Gastroesophageal sphincter (tissue), 4 donors: ENCODE data around the gene PPP1R18. TPM values are rescaled to one million over a fixed set of nuclear protein-coding genes. Genes with fewer than 3 reads are reported as not detected.

ENCODE experiments used
- ATAC-seq: fragments of 150-250 bp; one replicate; pipeline ENCODE4 v1.9.1; 2016; ENCODE audit warnings: mild to moderate bottlenecking, moderate library complexity
- H3K27ac ChIP-seq, 4 donors: fragments of 200-600 bp; sonication (generic) in 3 of 4; 1 replicate in 3 of 4; 2 replicates in 1 of 4; pipeline ENCODE4 v1.5.1; 2016 to 2019
- H3K27me3 ChIP-seq: fragments of 200-600 bp; sonication (generic); one replicate; pipeline ENCODE4 v1.5.1; 2019
- H3K36me3 ChIP-seq, 2 donors: fragments of 200-600 bp; sonication (generic); one replicate each; pipeline ENCODE4 v1.5.1; 2019; ENCODE audit warnings: control low read depth in 1 of 2
- H3K4me1 ChIP-seq, 3 donors: fragments of 200-600 bp; sonication (generic); 1 replicate in 2 of 3; 2 replicates in 1 of 3; pipeline ENCODE4 v1.5.1; 2016 to 2019; ENCODE audit warnings: control low read depth in 2 of 3
- H3K4me3 ChIP-seq, 2 donors: fragments of 200-600 bp; sonication (generic); one replicate each; pipeline ENCODE4 v1.5.1; 2019; ENCODE audit warnings: mild to moderate bottlenecking in 1 of 2, moderate library complexity in 1 of 2
- H3K9me3 ChIP-seq, 3 donors: fragments of 200-600 bp; sonication (generic); one replicate each; pipeline ENCODE4 v1.5.1; 2017 to 2019; ENCODE audit warnings: control low read depth in 2 of 3
- EP300 ChIP-seq: sonication (generic); formaldehyde crosslinking; IDR thresholded peaks from one replicate; pipeline ENCODE4 v1.6.1; 2017; ENCODE audit warnings: antibody characterized with exemption, mild to moderate bottlenecking
- POLR2A ChIP-seq, 2 donors: fragments of 450-650 bp; IDR thresholded peaks; one replicate each; pipeline ENCODE4 v1.6.1; 2017; ENCODE audit warnings: antibody characterized with exemption in 2 of 2, mild to moderate bottlenecking in 2 of 2, moderate library complexity in 1 of 2
- POLR2AphosphoS5 ChIP-seq: sonication (generic); formaldehyde crosslinking; IDR thresholded peaks from one replicate; pipeline ENCODE4 v1.6.1; 2017; ENCODE audit warnings: antibody characterized with exemption
- WGBS, 2 donors: methylation state at CpG; one replicate each; pipeline ENCODE4 v1.1.5; 2018; ENCODE audit warnings: low coverage in 1 of 2; 5-methylcytosine and 5-hydroxymethylcytosine counted together
- total RNA-seq, 4 donors: library from RNA; depleted of rRNA; stranded (reverse); fragments of >200 nt; gene quantifications; one replicate each; pipeline ENCODE4 v1.1.0, GENCODE V29; 2016
- TF ChIP-seq, protein P1 (sequence below), 4 experiments: fragments of 200-600 bp in 2 of 4; fragments of 450-650 bp in 2 of 4; sonication (generic) in 1 of 4; IDR thresholded peaks; one replicate each; pipeline ENCODE4 v1.5.1; 2017 to 2019; ENCODE audit warnings: antibody characterized with exemption in 4 of 4, mild to moderate bottlenecking in 2 of 4, moderate library complexity in 2 of 4

The PPP1R18 gene
- total RNA-seq, 4 donors from 2014 or later, result 45.3 to 65.8 (median 56.6) TPM

DNA sequence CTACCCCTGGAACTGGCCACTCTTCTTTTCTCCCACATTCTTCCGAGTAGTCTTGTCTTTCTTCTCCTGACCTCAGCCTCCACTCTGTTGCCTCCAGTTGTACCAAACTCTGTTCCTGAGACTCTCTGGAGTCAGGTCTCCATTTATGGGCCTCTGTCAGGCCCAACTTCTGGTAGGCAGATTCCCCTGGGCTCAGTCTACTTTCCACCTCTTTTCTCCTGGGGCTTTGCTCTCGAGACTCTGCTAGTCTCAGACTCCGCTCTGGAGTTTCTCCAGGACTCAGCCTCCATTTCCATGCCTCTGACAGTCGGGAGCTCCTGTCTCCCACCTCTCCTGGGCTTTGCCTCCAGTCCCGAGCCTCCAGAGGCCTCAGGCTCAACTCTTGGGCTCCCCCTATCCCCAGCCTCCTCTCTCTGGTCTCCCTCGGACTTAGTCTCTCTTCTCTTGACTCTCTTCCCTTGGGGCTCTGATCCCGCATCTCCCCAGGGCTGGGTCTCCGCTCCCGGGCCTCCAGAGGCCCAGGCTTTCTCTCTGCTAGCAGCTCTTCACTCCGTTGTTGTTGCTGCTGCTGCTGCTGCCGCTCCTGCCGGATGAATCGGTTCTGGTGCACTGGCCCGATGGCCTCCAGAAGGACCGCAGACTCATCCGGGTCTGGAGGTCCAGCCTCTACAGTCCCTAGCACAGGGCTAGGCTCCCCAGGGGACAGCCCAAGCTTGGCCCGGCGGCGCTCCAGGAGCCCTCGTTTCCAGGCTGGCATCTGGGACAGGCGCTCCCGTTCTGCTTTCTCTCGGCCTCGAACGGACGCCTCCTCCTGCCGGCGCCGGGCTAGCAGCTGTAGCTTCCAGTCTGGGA, 1.1 kb downstream of the PPP1R18 start:
- 3 to 10% methylated on average over 6 to 9 of the region's 29 CpGs for WGBS, 2 donors
- ATAC-seq, result no peak

DNA sequence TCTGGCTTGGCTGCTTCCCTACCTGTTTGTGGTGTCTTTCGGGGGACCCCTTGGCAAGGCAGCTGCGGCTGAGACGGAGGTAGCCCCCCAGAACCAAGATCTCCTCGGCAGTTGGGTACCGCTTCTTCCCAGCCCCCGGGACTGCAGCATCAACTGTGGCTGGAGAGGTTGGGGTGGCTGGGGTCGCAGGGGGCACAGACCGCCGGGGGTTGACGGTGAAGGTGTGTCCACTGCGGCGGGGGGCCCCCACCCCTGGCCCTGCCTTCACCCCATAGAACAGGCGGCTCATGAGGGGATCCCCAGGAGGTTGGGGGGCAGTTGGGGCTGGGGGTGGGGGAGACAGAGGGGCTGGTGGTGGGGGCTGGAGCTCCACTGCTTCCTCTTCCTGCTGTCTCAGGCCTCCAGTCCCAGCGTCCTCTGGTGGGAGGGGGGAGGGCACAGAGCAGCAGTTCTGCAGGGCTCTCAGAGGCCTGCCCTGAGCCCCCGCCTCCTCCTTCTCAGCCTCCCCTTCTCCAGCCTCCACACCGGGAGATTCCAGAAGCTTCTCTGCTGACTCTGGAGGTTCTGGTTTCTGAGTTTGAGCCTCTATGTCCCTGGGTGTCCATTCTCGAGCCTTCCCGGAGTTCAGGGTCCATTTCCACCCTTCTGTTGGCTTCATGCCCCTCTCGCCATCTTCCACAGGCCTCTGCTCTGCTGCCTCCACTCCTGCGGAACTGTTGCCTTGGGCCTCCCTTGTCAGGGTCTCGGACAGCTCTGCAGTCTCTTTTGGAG, 1.9 kb downstream of the PPP1R18 start:
- TF ChIP-seq POLR2A (IDR thresholded peaks at IDR 0.05) (no peak), POLR2AphosphoS5 (no peak), EP300 (no peak)
- TF ChIP-seq, protein P1, sequence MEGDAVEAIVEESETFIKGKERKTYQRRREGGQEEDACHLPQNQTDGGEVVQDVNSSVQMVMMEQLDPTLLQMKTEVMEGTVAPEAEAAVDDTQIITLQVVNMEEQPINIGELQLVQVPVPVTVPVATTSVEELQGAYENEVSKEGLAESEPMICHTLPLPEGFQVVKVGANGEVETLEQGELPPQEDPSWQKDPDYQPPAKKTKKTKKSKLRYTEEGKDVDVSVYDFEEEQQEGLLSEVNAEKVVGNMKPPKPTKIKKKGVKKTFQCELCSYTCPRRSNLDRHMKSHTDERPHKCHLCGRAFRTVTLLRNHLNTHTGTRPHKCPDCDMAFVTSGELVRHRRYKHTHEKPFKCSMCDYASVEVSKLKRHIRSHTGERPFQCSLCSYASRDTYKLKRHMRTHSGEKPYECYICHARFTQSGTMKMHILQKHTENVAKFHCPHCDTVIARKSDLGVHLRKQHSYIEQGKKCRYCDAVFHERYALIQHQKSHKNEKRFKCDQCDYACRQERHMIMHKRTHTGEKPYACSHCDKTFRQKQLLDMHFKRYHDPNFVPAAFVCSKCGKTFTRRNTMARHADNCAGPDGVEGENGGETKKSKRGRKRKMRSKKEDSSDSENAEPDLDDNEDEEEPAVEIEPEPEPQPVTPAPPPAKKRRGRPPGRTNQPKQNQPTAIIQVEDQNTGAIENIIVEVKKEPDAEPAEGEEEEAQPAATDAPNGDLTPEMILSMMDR (IDR thresholded peaks at IDR 0.05), result no peak
- Histone ChIP-seq H3K4me1 (peaks cover 4 to 85% (median 55%) of the 10 kb centered on the region in 3 donors), H3K36me3 (peaks cover 0 to 13% of the 10 kb centered on the region in 2 donors), H3K9me3 (no peaks in the 10 kb centered on the region), H3K4me3 (peak overlapping the region; percentile 91 to 92), H3K27me3 (no peaks in the 10 kb centered on the region), H3K27ac (peak overlapping the region; percentile 92 to 100 (median 98))
- no peak for ATAC-seq
- WGBS, 2 donors, result 5 to 6% methylated on average over 9 to 13 of the region's 21 CpGs

More for the DNA sequence above, 1.1 kb downstream of the PPP1R18 start:
- Histone ChIP-seq H3K4me3 (peak overlapping the region; percentile 91 to 92), H3K36me3 (peaks cover 0 to 6% of the 10 kb centered on the region in 2 donors), H3K27ac (peak overlapping the region; percentile 92 to 100 (median 98)), H3K9me3 (no peaks in the 10 kb centered on the region), H3K27me3 (no peaks in the 10 kb centered on the region), H3K4me1 (peaks cover 4 to 85% (median 55%) of the 10 kb centered on the region in 3 donors)
- TF ChIP-seq POLR2AphosphoS5, result no peak
- TF ChIP-seq, protein P1 (IDR thresholded peaks at IDR 0.05), result peak in 1 of 4 experiments; percentile 35

DNA sequence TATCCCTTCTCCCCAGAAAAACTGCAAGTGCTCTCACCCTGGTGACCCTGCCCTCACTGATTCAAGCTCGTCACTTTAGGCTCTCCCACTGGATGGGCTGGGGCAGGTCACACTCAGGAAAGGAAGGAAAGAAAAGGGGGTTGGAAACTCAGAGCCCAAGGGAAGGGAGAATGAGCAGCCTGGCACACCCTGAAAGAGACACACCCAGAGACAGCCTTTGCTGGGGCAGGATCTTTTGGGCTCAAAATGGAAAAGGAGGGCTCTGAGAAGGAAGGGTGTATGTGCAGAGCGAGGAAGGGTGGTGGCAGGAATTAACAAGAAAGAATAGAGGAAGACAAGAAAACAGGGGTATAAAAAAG, 2.5 kb downstream of the PPP1R18 start:
- Histone ChIP-seq H3K27me3 (no peaks in the 10 kb centered on the region), H3K36me3 (peaks cover 0 to 13% of the 10 kb centered on the region in 2 donors), H3K9me3 (no peaks in the 10 kb centered on the region), H3K4me1 (peaks cover 5 to 85% (median 55%) of the 10 kb centered on the region in 3 donors), H3K4me3 (peak overlapping the region; percentile 91 to 92), H3K27ac (peak overlapping the region; percentile 92 to 100 (median 98))
- 0% methylated on average over 1 of the region's 2 CpGs for WGBS, 2 donors
- ATAC-seq, result no peak
- TF ChIP-seq, protein P1 (IDR thresholded peaks at IDR 0.05), result no peak
- TF ChIP-seq POLR2A (IDR thresholded peaks at IDR 0.05), result peak in 1 of 2 donors; percentile 8

DNA sequence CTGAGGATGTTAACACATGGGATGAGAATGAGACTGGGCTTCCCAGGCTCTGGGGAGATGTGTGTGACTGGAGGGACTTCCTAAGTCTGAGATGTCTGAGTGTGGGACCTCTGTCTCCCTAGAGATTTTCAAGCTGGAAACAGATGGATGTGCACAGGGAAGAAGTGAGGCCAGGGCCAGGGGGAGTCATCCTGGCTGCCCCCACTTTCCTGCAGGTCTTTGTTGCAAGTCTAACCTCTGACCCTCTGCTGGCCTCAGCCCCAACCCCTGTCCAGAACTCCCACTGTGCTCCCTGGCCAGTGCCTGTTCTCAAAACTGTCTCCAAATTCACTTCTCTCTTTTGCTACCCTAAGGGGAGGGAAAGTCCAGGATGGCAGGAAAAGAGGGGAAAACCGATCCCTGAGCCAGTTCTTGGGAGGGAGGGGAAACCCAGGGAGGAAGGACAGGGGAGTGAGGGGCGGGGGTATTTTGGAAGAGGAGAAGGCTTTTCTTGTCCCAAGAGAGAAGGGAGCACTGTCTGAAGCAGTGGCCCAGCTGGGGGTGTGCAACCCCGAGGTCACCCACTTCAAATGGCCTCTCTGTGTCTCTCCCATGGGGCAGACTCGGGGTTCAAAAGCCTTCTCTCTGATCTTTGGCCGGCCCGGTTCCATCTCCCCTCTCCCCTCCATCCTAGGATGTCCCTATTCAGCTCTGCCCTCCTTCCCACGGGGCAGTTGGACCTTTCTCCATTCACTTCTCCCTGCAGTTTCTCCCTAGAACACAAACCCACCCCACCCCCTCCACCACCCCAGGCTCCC, 3.1 kb downstream of the PPP1R18 start:
- no peaks in the 10 kb centered on the region for H3K9me3 ChIP-seq
- peaks cover 5 to 85% (median 49%) of the 10 kb centered on the region in 3 donors for H3K4me1 ChIP-seq
- peak overlapping the region; percentile 92 to 100 (median 98) for H3K27ac ChIP-seq
- ATAC-seq, result no peak
- WGBS, 2 donors, result 0% methylated on average over 5 of the region's 7 CpGs; no CpG with 5 or more reads in 1 of the 2 donors
- H3K36me3 ChIP-seq, result peaks cover 0 to 18% of the 10 kb centered on the region in 2 donors
- peak overlapping the region; percentile 91 to 92 for H3K4me3 ChIP-seq
- no peaks in the 10 kb centered on the region for H3K27me3 ChIP-seq
- TF ChIP-seq, protein P1 (IDR thresholded peaks at IDR 0.05), result no peak
- no peak for TF ChIP-seq EP300
- no peak for TF ChIP-seq POLR2AphosphoS5
- no peak for TF ChIP-seq POLR2A (IDR thresholded peaks at IDR 0.05)
